Stimulated activated CD4-positive, alpha-beta T cell treated with anti-CD3 and anti-CD28 coated beads, TNF-alpha, amount 100 ng/mL, for 1 hour (primary cell): ENCODE data around the gene FURIN.
A peak's percentile ranks its signal among the peaks of the same experiment; 100 is the strongest.
"Not testable (repeated sequence)": the region's sequence is repeated elsewhere in the genome, so short reads cannot be mapped to it uniquely, and the experiment has no call there.

Experiments used
- DNase-seq, 3 donors: peaks; one replicate each; pipeline ENCODE4 v3.0.0-alpha.2; 2020; ENCODE audit warnings: low read depth in 3 of 3, low spot score in 1 of 3

The FURIN gene

DNA sequence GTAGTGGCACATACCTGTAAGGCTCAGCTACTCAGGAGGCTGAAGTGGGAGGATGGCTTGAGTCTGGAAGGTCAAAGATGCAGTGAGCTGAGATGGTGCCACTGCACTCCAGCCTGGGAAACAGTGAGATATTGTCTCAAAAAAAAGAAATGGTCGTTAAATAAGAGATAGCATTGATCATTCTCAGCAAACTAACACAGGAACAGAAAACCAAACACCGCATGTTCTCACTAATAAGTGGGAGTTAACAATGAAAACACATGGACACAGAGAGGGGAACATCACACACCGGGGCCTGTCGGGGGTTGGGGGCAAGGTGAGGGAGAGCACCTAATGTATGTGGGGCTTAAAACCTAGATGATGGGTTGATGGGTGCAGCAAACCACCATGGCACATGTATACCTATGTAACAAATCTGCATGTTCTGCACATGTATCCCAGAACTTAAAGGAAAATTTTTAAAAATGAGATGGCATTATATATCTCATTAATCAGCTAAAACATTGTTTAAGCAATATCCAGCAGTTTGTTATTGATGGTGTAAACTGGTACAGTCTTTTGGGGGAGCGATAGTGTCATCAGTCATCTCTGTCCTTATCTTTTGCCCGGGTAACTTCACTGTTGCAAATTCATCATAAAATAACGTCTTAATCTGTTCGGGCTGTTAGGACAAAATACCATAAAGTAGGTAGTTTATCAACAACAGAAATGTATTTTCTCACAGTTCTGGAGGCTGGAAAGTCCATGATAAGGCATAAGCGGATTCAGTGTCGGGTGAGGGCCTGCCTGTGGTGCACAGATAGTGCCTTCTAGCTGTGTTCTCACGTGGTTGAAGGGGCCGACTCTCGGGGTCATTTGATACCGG lies 33.0 kb downstream of the FURIN start:
- no peak for DNase-seq

DNA sequence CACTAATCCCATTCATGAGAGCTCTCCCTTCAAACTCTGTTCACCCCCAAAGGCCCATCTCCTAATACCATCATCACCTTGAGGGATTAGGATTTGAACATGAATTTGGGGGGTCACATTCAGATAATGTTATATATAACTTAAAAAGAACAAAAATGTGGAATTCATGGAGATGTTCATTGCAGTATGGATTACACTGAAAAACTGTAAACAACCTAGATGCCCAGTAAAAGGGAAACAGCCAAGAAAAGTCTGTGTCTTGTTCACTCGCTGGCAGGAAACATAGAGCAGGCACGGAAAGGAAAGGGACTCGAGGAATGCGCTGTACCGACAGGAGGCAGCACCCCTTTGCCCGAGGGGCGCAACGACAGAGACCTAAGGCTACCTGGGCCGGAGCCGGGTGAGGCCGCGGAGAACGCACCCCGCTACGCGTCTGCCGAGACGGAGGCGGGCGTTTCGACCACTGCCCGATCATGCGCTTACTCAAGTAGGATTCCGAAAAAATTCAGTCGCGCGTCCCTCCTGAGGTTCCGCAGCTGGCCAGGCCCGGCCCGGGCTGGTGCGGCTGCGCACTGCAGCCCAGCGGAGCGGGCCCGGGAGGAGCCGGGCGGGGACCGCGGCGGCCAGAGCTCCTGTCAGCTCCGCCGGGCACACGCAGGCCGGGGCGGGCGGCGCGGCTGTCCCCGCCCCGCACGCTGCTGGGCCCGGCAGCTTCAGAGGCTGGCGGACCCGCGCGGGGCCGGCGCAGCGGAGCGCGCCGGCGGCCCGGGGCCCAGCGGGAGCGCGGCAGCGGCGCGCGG lies 33.9 kb downstream of the FURIN start:
- peak; percentile 28 to 52 (median 34) for DNase-seq

DNA sequence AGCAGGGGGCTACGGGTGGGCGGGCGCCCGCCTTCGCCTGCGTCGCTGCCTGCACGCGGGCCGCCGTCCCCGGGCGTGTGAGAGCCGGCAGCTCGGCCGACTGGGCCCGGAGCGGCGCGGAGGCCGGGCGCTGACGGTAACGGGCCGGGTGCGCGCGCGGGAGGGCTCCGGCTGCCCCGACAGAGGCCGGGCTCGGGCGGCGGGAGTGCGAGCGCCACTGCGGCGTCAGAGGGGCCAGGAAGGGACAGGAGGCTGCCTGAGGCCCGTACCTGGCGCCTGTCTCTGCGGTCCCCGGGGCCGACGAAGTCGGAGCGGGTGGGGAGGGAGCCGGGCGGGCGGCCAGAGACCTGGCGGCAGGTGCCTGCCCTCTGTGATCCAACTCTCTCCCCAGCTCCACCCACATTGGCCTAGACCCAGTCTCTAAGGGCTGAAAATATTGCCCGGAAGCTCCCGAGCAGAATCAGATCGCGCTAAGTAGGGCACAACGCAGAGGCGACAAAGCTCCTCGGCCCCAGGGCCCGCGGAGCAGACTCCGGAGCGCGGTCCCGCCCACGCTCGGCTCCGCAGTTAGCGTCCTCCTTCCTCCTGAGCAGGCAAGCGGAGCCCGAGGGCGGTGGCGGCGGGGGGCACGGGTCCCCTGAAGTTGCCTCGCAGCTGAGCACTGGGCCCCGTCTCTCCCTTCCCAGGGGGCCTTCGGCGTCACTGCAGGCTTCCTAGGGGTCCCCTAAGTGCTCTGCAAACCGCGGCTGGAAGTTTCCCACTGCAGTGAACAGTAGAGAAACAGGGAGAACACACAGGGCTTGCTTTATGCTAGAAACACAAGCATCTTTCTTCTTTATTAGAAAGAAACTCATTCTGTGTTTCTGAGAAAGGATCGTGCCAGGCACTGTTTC lies 34.7 kb downstream of the FURIN start, which contains the start of gene MAN2A2:
TSS of gene MAN2A2 (plus strand) at position 463 of the 893 bp plus-strand sequence. CDS start 906 bp downstream, outside the sequence.
- peak; percentile 13 to 71 (median 35) for DNase-seq

DNA sequence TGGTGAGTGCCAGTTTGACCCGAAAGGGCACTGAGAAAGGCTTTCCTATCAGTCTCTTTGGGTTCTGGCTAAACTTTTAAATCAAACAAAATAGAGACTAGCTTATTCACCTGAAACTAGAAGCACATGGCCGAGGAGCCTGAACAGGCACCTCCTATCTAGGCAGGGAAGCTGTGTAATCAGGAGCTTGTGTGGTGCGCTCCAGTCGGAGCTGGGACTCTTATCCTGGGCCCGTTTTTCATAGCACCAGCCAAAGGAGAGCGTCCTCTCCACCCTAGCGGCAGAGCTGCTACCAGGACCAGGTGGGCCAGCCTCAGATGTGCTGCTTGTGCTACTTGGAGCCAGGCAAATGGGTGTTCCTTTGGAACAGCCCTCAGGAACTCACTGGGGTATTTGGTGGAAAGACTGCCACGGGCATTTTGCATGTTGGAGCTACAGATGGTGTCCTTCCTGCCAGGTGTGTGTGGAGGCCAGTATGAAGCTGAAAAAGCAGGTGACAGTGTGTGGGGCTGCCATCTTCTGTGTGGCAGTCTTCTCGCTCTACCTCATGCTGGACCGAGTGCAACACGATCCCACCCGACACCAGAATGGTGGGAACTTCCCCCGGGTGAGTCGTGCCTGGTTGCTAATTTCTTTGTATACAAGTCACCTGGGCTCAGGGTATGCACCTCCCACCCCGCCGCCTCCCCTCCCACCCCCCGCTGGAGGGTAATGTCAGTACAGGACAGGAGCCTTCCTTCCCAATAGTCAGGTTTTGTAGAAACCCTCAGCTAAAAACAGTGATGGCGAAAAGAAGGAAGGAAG lies 35.5 kb downstream of the FURIN start:
- no peak for DNase-seq

DNA sequence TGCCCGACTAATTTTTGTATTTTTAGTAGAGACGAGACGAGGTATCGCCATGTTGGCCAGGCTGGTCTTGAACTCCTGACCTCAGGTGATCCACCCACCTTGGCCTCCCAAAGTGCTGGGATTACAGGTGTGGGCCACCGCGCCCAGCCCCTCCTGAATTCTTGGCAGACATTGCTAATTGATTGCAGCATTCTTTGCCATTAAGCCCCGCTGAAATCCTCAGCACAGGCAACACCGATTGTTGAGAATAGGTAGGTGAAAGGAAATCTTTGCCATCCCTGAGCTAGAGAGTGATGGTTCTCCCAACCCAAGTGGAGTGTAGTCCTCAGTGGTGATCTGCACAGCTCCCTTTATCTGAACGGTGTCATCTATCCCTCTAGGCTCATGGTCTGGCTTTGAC lies 36.4 kb downstream of the FURIN start:
- no peak for DNase-seq

DNA sequence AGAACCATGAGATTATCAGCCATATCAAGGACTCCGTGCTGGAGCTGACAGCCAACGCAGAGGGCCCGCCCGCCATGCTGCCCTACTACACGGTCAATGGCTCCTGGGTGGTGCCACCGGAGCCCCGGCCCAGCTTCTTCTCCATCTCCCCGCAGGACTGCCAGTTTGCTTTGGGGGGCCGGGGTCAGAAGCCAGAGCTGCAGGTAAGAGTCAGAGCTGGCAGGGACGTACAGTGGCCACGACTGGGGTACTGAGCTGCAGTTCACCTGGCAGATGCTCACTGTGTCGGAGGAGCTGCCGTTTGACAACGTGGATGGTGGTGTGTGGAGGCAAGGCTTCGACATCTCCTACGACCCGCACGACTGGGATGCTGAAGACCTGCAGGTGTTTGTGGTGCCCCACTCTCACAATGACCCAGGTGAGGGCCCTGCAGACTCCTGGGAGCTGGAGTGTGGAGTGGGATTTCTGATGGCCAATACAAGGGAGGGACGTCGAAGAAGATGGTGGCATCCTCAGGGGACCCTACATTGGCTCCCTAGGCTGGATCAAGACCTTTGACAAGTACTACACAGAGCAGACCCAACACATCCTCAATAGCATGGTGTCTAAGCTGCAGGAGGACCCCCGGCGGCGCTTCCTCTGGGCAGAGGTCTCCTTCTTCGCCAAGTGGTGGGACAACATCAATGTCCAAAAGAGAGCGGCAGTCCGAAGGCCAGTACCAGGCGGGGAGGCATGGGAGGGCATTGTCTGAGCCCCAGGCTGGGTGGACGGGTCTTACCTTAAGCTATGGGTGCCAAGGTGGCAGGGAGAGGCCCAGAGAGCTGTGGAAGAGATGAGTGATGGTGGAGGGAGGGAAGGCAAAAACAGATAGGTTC lies 37.2 kb downstream of the FURIN start:
- DNase-seq = no peak

DNA sequence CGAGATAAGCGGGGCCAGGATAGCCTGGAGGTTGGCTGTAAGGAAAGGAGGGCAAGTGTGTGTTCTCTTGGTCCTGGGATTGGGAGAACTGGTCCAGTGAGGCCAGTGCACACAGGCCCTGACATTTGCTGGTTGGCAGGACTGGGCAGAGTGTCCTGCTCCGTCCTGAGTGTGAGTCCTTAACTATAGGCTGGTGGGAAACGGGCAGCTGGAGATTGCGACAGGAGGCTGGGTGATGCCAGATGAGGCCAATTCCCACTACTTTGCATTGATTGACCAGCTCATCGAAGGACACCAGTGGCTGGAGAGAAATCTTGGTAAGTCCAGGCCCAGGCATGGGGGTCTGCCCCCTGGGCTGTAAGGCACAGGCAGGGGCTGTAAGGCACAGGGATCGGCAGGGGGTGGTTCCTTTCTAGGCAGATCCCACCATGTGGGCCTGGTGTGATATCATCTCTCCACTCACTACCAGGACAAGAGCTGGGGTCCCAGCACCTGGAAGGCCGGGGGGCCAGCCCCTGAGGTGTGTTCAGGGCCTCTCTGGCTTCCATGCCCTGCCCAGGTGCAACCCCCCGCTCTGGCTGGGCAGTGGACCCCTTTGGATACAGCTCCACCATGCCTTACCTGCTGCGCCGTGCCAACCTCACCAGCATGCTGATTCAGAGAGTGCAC lies 37.9 kb downstream of the FURIN start:
- DNase-seq = no peak

DNA sequence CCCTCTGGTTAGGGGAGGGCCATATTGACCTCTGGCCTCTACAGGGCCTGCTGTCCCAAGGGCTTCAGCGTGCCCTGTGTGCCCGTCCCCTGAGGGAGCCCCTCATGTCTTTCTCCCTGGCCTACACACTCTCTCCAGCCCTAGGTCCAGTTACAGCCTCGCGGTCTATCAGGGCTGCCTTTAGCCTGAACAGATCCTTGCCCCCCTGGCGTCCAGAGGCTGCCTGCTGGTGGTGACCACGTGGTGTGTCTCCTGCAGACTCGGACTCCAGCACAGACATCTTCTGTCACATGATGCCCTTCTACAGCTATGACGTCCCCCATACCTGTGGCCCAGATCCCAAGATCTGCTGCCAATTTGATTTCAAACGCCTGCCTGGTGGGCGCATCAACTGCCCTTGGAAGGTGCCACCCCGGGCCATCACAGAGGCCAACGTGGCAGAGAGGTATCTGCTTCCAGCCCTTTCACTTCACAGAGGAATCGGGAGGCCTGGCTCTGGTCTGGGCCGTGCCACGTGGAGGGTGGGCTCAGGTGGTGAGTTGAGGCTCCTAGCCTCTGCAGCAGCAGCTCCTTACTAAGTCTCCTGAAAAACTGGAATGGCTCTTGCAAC lies 38.8 kb downstream of the FURIN start:
- no peak for DNase-seq

DNA sequence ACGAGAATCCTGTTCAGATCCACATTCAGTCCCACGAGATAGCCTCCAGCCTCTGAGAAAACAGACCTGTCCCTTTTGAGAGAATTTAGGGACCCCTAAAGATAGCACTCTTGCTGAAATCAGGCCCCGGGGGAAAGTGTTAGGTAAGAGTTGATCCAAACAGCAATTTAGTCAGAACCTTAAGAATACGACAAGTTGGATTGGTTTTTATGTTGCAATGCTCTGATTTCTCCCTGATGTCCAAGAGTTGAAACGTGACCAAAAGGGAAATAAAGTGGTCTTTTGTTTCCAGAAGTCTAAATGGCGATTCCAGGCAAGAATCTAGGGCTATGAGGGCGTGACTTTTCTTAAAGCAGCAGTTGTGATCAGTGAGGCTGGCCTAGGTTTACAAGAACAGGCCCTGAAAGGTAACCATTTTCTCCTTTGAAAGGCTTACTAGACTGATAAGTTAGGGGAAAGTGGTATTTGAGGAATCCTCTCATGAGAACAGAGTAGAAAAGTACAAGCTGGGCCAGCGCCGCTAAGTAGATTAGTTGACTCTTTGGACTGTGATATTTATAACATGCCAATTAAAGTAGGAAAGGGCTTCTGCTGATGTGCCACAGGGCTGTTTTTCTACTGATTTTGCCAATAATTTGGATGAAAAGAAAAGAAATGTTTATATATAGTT lies 39.6 kb downstream of the FURIN start:
- no peak for DNase-seq

DNA sequence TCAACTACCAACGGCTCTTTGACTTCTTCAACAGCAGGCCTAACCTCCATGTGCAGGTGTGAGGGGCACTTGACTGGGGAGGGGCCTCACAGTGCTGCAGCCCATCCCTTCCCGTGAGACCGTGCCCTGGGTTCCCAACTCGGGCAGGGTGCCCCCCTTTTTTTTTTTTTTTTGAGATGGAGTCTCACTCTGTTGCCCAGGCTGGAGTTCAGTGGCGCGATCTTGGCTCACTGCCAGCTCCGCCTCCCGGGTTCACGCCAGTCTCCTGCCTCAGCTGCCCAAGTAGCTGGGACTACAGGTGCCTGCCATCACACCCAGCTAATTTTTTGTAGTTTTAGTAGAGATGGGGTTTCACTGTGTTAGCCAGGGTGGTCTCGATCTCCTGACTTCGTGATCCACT lies 41.1 kb downstream of the FURIN start:
- DNase-seq = not testable (repeated sequence)

DNA sequence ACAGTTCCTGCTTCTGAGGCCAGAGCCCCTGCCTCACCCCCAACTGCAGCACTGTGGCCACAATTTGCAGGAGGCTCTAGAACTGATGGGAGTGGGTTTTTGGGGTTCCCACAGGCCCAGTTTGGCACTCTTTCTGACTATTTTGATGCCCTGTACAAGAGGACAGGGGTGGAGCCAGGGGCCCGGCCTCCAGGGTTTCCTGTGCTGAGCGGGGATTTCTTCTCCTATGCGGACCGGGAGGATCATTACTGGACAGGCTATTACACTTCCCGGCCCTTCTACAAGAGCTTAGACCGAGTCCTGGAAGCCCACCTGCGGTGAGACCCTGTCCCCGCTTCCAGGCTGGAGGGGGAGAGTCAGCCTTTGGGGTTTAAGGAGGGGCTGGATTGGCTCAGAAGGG lies 41.6 kb downstream of the FURIN start:
- DNase-seq = no peak

DNA sequence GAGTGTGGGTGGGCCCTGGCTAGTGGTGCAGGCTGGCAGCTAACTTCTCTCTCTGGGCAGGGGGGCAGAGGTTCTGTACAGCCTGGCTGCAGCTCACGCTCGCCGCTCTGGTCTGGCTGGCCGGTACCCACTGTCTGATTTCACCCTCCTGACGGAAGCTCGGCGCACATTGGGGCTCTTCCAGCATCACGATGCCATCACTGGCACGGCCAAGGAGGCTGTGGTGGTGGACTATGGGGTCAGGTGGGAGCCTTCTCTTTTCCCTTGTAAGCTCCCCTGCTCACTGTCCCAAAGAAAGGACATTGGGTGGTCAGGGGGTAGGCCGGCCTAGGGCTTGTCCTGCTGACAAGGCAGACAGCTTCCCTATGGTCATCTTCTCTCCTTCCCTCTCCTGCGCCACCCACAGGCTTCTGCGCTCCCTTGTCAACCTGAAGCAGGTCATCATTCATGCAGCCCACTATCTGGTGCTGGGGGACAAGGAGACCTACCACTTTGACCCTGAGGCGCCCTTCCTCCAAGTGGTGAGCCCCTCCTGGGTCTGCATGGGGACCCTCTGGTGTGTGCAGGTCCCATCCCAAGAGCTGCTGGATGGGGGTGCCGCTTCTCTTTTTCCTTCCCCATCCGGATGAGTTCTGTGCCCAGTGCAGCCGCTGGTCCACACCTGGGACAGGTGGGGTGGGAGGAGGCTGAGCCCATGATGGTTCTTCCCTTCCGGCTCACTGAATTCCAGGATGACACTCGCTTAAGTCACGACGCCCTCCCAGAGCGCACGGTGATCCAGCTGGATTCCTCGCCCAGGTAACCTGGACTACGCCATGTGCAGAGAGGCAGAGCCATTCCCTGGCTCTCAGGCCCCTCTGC lies 42.3 kb downstream of the FURIN start:
- no peak for DNase-seq

DNA sequence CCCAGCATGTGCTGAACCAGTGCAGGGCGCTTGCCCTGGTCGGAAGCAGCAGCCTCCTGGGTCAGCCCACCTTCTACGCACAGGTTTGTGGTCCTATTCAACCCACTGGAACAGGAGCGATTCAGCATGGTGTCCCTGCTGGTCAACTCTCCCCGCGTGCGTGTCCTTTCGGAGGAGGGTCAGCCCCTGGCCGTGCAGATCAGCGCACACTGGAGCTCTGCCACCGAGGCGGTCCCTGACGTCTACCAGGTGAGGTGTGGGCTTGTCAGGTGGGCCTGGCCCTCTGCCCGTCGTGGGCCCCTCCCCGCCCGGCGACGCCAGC lies 42.9 kb downstream of the FURIN start:
- no peak for DNase-seq

DNA sequence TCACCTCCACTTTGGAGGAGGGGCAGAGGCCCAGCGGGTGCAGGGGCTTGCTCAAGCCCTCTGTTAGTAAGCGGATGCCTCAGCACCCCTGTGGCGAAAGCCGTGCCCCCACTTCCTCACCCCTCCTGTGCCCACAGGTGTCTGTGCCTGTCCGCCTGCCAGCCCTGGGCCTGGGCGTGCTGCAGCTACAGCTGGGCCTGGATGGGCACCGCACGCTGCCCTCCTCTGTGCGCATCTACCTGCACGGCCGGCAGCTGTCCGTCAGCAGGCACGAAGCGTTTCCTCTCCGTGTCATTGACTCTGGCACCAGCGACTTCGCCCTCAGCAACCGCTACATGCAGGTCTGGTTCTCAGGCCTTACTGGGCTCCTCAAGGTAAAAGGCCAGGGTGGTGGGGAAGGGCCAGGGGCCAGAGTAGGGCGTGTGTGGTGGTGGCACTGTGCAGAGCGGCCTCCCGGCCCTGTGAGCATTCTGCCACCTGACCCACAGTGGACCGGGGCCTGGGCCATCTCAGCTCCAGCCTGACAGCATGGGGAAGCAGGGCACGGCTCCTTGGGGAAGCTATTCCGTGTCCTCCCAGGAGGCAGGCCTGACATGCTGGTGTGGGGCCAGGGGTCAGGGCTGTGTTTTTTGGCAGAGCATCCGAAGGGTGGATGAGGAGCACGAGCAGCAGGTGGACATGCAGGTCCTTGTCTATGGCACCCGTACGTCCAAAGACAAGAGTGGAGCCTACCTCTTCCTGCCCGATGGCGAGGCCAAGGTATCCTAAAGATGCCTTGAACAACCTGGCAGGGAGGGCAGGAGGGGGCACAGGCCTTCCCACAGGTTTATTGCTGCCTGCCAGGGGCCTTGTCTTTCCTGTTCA lies 43.8 kb downstream of the FURIN start:
- DNase-seq = no peak

DNA sequence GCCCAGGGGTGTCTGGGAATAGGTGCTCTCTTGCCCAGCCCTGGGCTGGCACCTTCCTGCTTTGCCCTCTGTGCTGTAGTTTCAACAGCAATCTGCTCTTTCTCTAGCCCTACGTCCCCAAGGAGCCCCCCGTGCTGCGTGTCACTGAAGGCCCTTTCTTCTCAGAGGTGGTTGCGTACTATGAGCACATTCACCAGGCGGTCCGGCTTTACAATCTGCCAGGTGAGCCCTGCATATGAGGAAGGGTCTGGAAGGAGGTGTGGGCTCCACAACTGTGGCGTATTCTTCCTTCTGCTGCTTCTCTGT lies 44.3 kb downstream of the FURIN start:
- DNase-seq = no peak

DNA sequence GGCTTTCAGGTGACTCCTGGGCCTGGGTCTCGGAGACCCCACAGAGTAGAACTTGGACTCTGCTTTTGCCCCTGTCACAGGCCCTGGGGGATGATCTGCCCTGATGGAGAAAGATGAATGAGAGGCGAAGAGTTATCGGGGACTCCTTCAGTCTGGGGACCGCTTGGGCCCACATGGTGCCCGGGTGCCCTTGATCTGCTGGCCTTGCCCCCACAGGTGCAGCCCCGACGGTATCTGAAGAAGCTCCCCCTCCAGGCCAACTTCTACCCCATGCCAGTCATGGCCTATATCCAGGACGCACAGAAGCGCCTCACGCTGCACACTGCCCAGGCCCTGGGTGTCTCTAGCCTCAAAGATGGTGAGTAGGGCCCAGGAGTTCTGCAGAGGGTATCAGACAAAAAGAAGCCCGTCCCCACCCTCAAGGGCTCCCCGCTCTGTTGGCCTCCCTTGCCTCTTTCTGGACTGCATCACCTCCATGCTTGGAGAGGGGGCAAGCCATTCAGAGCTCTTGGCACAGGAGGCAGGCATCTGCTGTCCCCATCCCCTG lies 45.1 kb downstream of the FURIN start:
- no peak for DNase-seq
